ENCODE data around the gene MRPL17. TPM values are rescaled to one million over a fixed set of nuclear protein-coding genes. Genes with fewer than 3 reads are reported as not detected.

MRPL17 gene
- total RNA-seq, 3 donors from 2014 or later: 16.8 to 25.2 (median 18.9) TPM

DNA sequence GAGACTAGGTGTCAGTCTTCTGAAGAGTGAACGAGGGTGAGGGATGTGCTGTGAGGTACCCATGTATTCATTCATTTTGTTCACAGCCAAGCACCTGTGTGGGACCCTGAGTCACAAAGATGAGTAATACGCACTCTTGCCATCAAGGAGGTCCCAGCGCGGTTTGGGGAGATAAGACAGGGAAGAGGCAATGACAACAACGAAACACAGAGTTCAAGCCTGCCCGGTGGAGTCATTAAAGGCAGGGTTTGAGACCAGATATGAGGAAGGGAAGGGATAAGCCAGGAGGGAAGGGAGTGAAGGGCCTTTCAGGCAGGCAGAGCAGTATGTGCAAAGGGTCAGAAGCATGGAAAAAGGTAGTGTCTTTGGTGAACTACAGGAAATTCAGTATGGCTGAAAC is 32.2 kb downstream of the MRPL17 start:
- Histone ChIP-seq H3K9me3 (no peaks in the 10 kb centered on the region), H3K36me3 (no peaks in the 10 kb centered on the region), H3K27ac (no peak overlapping the region), H3K27me3 (no peaks in the 10 kb centered on the region), H3K4me3 (no peak overlapping the region), H3K4me1 (no peaks in the 10 kb centered on the region)
- no peak for DNase-seq (ENCODE audit: low spot score in 2 of 2)
- TF ChIP-seq POLR2A (IDR thresholded peaks at IDR 0.05): no peak
- TF ChIP-seq CTCF (IDR thresholded peaks at IDR 0.05): no peak
- no peak for TF ChIP-seq POLR2AphosphoS5 (IDR thresholded peaks at IDR 0.05)
- intact Hi-C loops (cut with DNase I; ENCODE audit: low total_unique reads): no loop called here

DNA sequence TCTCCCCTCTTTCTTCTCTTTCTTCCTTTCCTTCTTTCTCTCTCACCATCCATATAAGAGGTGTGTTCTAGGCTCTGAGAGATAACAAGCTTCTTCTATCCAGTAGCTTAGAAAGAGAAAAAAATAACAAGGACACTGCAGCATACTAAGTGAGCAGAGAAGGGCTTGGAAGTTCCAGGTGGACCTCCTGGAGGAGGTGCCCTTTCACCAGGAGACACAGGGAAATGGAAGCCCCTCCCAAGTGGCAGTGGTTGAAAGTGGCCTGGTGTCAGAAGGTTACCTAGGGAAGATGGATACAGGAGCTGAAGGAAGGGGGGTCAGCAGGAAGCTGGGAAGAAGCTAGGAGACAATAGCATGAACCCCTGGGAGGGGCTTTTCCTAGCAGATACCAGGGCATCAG is 33.0 kb downstream of the MRPL17 start:
- H3K4me1 ChIP-seq: no peaks in the 10 kb centered on the region
- no peaks in the 10 kb centered on the region for H3K36me3 ChIP-seq
- no peak for DNase-seq (ENCODE audit: low spot score in 2 of 2)
- H3K9me3 ChIP-seq: no peaks in the 10 kb centered on the region
- no peak overlapping the region for H3K27ac ChIP-seq
- no peaks in the 10 kb centered on the region for H3K27me3 ChIP-seq
- TF ChIP-seq POLR2AphosphoS5 (IDR thresholded peaks at IDR 0.05) (no peak), CTCF (IDR thresholded peaks at IDR 0.05) (no peak), POLR2A (IDR thresholded peaks at IDR 0.05) (no peak)
- H3K4me3 ChIP-seq: no peak overlapping the region
- intact Hi-C loops (cut with DNase I; ENCODE audit: low total_unique reads): no loop called here

- Histone ChIP-seq H3K27me3 (no peaks in the 10 kb centered on the region), H3K27ac (peak overlapping the region in 1 of 2 donors; percentile 5), H3K9me3 (no peaks in the 10 kb centered on the region), H3K4me3 (no peak overlapping the region), H3K4me1 (no peaks in the 10 kb centered on the region), H3K36me3 (no peaks in the 10 kb centered on the region)
- no peak for DNase-seq (ENCODE audit: low spot score in 2 of 2)
- intact Hi-C loops (cut with DNase I; ENCODE audit: low total_unique reads): no loop called here
- TF ChIP-seq CTCF (IDR thresholded peaks at IDR 0.05): no peak
- no peak for TF ChIP-seq POLR2AphosphoS5 (IDR thresholded peaks at IDR 0.05)
- no peak for TF ChIP-seq POLR2A (IDR thresholded peaks at IDR 0.05)
Measured at GRCh38 chr11:6648501-6648900, 34.6 kb downstream of the MRPL17 start.

- H3K4me1 ChIP-seq: no peaks in the 10 kb centered on the region
- H3K9me3 ChIP-seq: no peaks in the 10 kb centered on the region
- no peaks in the 10 kb centered on the region for H3K36me3 ChIP-seq
- intact Hi-C loops (cut with DNase I; ENCODE audit: low total_unique reads): no loop called here
- TF ChIP-seq POLR2AphosphoS5 (IDR thresholded peaks at IDR 0.05) (no peak), CTCF (IDR thresholded peaks at IDR 0.05) (no peak), POLR2A (IDR thresholded peaks at IDR 0.05) (no peak)
- no peaks in the 10 kb centered on the region for H3K27me3 ChIP-seq
- DNase-seq (ENCODE audit: low spot score in 2 of 2): no peak
- peak overlapping the region; percentile 6 to 89 for H3K27ac ChIP-seq
- no peak overlapping the region for H3K4me3 ChIP-seq
Measured at GRCh38 chr11:6647836-6648235, 35.3 kb downstream of the MRPL17 start.

- Histone ChIP-seq H3K9me3 (no peaks in the 10 kb centered on the region), H3K4me1 (no peaks in the 10 kb centered on the region), H3K27me3 (no peaks in the 10 kb centered on the region), H3K27ac (peak overlapping the region; percentile 61 to 89), H3K4me3 (peak overlapping the region in 1 of 3 donors; percentile 17), H3K36me3 (no peaks in the 10 kb centered on the region)
- intact Hi-C loops (cut with DNase I; ENCODE audit: low total_unique reads): no loop called here
- no peak for DNase-seq (ENCODE audit: low spot score in 2 of 2)
- no peak for TF ChIP-seq CTCF (IDR thresholded peaks at IDR 0.05)
- no peak for TF ChIP-seq POLR2AphosphoS5 (IDR thresholded peaks at IDR 0.05)
- no peak for TF ChIP-seq POLR2A (IDR thresholded peaks at IDR 0.05)
Measured at GRCh38 chr11:6646918-6647679, 36.0 kb downstream of the MRPL17 start.

Data from breast epithelium (tissue), 4 donors.